ENCODE results near the gene MCM5.

Gene MCM5

DNA sequence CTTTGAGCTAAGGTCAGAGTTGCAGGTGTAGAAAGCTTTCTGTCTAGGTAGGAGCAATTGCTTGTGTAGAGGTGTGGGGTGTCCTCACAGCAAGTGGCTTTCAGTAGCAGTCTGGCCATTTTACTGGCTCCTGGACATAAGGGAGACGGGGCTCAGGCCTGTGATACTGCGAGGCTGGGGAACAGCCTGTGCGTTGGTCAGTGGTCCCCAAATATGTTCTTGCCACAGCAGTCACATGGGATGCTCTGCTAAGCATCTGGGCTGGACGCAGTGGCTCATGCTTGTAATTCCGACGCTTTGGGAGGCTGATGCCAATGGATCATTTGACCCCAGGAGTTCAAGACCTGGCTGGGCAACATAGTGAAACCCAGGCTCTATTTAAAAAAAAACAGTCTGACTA, 1.9 kb downstream of the MCM5 start:
- DNase-seq, result no peak

DNA sequence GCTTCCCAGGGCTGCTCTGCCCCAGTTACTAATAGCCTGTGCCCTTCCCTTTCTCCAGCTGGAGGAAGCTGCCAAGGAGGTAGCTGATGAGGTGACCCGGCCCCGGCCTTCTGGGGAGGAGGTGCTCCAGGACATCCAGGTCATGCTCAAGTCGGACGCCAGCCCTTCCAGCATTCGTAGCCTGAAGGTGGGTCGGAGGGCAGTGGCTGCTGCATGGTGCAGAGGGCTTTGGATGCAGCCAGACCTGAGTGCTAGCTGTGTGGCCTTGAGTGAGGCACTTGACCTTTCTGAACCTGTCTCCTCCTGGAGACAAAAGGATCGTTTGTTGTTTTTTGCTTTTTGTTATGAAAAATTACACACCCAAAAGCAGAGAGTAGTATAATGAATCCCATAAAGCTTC, 3.4 kb downstream of the MCM5 start:
- DNase-seq, result no peak

DNA sequence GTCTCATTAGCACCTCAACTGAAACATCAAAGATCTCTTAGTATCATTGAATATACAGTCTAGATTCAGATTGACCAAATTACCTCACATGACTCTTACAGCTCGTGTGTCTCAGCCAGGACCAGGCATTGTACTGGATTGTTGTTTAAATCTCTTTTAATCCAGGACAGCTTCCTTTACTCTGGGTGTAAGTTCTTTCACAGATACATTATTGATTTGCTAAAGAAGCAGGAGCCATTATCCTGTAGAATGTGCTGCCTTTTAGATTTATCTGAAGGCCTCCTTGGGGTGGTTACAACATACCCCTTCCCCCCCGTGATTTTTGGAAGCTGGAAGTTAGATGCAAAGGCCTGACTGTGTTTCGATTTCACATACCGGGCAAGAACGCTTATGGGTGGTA, 4.2 kb downstream of the MCM5 start:
- DNase-seq, result no peak

DNA sequence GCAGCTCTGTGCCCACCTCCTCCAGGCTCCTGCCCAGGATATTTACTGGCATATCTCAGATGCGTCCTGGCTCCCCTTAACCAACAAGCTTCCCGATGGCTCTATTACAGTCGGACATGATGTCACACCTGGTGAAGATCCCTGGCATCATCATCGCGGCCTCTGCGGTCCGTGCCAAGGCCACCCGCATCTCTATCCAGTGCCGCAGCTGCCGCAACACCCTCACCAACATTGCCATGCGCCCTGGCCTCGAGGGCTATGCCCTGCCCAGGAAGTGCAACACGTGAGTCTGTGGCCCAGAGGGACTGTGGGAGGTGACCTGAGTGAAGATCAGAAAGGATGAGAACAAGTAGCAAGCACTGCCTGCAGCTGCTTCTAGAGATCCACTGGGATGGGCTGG, 6.5 kb downstream of the MCM5 start:
- DNase-seq, result no peak

DNA sequence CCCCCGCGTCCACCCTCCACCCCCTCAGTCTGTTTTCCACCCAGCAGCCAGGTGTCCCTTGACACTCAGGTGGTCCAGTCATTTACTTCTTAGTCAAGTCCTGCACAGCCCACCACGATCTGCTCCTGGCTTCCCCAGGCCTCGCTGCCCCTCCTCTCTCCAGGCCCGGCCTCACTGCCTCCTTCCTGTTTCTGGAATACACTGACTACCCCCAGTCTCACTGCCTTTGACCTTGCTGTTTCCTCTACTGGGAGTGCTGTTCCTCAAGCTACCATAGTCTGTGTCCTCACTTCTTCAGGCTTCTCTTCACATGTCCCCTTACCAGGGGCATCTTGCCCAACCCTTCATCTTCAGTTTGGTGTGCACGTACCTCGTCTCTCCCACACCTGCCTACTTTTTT, 7.4 kb downstream of the MCM5 start:
- no peak for DNase-seq

DNA sequence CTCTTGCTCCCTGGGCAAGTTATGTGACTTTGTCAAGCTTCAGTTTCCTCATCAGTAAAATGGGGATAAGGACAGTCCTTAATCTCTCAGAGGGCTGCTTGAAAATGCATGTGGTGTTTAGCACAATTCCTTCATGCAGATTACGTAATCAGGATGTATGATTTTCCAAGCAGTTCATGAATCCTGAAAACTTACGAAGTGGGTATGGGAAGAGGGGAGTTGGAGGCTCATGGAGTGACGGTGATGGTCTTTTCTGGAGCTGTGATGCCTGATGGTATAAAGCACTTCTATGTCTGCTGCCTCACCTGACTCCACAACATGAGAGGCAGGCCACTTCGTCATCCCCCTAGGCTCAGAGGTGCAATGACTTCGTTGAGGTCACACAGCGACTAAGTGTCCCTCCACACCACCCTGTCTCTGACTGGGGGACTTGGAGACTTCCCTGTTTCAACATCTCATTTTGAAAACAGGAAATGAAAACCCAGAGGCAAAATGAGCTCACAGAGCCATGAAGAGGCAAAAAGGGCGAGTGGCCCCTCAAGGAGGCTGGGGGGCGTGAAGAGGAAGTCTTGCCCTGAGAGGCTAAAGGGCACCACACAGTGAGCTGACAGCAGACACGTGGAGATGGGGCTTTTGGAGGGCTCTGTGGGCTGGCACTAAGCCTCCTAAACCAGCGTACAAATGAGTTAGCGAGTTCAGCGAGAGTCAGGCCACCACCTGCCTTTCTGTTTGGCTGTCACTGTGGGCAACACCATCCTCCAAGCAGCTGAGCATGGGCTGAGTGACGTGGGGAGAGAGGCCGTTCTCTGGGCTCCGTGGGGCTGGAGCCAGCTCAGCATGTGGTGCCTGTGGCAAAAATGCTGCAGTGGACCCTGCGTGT, 10.1 kb downstream of the MCM5 start:
- DNase-seq, result peak in 38 of 58 donors; percentile 3 to 56 (median 20)

DNA sequence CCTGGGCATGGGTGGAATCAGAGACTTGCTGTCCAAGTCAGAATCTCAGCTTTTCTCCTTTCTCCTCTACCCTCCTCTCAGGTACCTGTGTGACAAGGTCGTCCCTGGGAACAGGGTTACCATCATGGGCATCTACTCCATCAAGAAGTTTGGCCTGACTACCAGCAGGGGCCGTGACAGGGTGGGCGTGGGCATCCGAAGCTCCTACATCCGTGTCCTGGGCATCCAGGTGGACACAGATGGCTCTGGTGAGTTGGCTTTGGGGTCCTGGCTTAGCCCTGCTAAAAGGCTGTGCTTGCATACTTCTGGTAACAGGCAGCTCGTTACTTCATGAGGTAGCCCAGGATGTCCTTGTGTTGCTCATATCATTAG, 10.7 kb downstream of the MCM5 start:
- no peak for DNase-seq

DNA sequence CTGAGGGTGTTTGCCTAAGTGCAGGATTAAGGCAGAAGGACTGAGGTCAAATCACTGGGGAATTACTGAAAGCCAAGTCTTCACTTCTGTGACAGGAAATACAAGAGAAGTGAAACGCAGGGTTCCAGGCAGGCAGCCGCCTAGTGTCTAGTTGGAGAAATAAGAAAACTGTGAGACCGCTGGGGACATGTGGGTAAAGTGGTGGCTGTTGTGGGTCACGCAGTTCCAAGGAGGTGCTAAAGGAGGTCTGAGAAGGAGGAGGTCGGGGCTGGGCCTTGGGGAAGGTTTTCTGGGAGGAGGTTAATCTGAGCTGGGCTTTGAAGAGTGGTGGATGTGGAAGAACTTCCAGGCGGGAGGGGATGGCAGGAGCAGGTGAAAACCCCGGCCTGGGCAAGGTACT, 11.2 kb downstream of the MCM5 start:
- peak in 1 of 58 donors; percentile 11 for DNase-seq

DNA sequence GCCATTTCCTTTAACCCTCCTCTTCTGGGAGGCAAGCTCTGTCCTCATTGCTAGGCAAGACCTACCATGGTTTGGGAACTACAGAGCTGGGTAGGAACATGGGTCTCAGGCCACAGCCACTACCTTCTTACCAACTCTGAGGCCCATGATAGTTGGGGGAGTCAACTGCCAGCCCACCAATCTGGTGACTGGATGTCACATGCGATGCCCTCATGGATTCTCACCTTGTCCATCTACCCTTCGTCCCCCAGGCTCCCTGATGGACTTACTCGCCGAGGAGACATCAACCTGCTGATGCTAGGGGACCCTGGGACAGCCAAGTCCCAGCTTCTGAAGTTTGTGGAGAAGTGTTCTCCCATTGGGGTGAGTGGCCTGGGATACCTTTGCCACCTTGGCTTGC, 13.7 kb downstream of the MCM5 start:
- no peak for DNase-seq

DNA sequence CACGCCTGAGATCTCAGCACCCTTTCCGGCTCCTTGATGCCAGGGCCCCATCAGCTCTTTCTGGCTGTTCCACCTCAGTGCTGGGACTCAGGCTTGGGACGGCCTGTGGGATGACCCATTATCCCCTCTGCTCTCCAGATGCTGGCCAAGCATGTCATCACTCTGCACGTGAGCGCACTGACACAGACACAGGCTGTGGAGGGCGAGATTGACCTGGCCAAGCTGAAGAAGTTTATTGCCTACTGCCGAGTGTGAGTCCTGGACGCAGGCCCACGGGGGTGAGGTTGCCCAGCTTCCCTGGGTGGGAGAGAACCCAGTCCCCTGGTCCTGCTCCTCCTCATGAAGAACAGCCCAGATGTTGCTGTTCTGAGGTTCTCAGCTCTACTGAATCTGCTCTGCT, 17.7 kb downstream of the MCM5 start:
- DNase-seq, result no peak

DNA sequence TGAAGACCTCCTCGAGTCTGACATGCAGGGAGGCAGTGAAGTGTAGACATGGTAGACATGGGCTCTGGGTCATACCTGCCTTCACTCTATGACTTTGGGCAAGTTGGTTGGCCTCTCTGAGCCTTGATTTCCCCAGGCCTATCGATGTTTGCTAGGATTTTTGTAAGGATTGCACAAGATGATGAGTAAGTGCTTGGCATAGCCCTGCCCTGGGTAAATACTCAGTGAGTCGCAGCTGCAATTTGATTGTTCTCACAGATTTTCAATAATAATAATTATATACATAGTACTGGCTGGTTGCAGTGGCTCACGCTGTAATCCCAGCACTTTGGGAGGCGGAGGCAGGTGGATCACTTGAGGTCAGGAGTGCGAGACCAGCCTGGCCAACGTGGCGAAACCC, 18.1 kb downstream of the MCM5 start:
- no peak for DNase-seq

DNA sequence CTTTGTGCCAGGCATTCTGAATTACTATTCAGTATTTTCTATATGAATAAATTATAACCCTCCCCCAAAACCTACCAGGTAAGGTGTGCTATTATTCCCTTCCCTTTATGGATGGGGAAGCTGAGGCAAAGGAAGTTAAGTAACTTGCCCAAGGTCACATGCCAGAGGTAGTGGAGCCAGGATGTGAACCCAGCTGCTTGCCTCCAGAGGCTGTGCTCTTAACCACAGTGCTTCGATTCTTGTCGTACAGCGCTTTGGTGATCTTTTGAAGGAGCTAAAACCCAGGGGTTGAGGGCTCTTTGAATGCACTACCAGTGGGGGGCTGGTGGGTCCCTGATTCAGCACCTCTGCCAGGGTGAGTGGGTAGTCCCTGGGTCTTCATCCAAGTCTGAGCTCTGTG, 18.8 kb downstream of the MCM5 start:
- DNase-seq, result no peak

DNA sequence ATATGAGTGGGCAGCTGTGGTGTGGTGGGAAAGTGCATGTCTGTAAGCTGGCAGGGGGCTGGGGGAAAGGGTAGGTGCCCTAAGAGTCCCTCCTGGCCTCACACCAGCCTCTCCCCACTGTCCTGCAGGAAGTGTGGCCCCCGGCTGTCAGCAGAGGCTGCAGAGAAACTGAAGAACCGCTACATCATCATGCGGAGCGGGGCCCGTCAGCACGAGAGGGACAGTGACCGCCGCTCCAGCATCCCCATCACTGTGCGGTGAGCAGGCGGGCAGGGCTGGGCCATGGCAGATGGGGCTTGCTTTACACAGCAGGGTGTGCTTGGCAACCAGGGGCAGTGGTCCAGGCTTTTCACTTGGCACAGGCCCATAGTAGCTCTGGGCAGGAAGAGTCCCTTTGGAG, 19.8 kb downstream of the MCM5 start:
- DNase-seq, result no peak

DNA sequence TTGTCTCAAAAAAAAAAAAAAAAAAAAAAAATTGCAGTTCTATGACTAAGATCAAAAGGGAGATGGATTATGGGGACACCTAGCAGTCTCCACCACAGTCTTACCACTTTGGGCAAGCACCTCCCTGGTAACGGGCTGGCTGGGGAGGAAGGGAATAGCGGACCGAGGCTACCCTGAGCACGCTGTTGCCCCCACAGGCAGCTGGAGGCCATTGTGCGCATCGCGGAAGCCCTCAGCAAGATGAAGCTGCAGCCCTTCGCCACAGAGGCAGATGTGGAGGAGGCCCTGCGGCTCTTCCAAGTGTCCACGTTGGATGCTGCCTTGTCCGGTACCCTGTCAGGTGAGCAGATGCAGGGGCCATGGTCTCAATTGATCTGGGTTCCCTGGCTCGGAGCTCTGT, 21.2 kb downstream of the MCM5 start:
- DNase-seq, result no peak

DNA sequence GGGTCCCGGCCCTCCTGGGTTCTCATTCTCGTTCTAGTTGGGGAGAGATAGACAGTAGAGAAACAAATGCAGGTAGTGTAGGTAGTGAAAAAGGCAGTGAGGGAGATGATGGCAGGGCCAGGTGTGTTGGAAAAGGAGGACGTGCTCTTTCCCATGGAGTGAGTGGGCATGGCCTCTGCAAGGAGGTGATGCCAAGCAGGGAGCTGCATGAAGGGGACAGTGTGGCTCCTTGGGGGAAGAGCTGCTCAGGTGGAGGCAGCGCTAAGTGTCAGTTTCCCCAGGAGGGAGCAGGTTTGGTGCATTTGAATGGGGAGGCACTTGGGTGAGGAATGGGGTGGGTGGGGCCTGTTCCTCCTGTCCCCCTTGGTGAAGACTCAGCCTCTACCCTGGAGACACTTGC, 22.2 kb downstream of the MCM5 start:
- no peak for DNase-seq

DNA sequence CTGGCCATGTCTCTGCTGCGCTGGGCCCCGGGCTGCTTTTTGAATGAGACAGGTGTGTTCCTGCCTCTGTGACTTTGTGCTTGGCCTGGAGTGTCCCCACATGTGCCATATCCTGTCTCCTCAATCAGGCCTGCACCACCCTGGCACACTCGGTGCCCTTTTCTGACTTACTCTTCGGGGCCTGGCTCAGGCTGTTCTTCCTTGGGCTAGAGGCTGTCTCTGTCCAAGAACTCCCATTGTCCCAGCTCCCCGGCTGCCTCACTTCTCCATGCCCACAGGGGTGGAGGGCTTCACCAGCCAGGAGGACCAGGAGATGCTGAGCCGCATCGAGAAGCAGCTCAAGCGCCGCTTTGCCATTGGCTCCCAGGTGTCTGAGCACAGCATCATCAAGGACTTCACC, 23.0 kb downstream of the MCM5 start:
- no peak for DNase-seq

DNA sequence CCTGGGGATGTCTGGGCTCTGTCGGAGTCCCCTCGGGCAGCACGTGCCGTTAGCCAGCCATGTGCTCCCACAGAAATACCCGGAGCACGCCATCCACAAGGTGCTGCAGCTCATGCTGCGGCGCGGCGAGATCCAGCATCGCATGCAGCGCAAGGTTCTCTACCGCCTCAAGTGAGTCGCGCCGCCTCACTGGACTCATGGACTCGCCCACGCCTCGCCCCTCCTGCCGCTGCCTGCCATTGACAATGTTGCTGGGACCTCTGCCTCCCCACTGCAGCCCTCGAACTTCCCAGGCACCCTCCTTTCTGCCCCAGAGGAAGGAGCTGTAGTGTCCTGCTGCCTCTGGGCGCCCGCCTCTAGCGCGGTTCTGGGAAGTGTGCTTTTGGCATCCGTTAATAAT, 24.1 kb downstream of the MCM5 start:
- no peak for DNase-seq

DNA sequence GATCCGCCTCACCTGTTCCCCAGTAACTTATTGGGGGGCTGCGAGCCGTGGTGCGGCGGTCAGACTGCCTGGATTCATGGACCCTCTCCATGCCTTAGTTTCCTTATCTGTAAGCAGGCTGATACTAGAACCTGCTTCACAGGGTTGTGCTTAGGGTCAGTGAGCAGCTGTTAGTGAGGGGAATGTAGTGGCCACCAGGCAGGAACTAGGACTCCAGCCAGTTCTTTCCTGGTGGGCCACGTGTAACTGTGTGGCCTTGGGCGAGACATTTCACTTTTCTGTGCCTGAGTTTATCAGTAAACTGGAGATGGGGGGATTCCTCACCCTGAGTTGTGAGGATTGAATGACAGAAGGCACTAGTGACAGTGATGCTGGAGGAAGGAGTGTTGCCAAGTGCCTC, 24.8 kb downstream of the MCM5 start:
- DNase-seq, result no peak

DNA sequence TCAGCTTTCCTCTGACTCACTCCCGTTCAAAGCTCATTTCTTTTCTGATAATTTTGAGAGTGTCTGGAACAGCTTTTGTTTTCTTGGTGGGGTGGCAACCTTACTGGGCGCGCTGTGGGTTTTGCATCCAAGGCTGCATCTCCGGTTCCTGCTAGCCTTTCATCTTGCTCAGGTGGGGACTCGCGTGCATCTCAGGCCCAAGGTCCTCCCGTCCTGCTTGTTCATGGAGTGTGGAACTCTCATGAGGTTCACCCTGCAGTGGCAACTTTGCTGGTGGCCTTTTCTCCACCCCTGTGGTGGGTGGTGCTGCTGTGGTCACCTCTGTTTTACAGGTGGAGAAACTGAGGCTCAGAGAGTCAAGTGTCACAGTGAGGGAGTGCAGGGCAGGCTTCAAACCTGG, 25.6 kb downstream of the MCM5 start:
- no peak for DNase-seq

DNA sequence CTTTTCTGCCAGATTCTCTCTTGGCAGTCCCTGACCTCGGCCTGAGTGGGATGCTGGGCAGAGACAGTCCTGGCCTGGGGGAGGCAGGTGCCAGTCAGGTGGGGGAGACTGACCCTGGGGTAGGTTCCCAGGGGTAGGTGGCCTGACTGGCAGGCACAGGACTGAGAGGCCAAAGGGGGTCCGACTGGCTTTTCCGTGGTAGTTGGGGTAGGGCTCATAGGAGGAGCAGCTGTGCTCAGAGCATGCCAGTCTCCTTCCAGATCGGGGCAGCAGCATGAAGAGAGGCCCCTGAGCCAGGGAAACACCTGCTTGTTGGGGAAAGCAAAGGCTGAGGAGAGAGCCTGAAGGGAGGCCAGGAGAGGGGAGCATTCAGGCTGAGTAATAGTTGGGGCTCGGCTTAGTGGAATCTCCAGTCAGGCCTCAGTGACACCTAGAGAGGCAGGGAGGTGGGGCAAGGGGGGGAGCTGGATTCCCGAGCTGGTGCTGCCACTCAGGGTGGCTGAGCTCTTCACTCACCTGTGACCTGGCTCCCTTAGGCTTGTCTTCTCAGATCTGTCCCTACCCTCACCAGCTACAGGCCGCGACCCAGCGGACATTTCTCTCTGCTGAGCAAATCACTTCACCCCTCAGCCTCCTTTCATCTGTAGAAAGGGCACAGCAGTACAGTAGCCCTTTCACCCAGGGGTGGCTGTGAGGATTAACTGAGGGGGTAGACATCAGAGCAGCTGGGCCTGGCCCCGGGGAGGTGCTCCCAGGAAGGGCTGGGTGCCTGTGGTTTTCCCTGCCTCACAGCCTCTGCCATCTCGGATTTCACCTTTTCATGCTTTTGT, 26.2 kb downstream of the MCM5 start:
- no peak for DNase-seq

DNA sequence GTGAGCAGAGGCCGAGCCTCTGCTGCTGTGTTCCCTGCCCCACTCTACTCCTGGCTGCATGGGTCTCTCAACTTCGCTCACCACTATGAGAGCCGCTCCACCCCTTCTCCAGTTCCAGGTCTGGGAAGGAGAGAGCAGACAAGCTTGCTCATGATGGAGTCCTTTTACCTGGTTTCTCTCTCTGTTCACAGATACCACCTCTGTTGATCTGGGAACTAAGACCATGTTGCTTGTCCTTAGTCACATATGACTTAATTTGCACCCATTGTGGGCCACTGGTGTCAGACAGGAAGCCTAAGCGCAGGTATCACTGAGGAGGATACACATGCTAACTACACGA, 26.8 kb downstream of the MCM5 start:
- no peak for DNase-seq

DNA sequence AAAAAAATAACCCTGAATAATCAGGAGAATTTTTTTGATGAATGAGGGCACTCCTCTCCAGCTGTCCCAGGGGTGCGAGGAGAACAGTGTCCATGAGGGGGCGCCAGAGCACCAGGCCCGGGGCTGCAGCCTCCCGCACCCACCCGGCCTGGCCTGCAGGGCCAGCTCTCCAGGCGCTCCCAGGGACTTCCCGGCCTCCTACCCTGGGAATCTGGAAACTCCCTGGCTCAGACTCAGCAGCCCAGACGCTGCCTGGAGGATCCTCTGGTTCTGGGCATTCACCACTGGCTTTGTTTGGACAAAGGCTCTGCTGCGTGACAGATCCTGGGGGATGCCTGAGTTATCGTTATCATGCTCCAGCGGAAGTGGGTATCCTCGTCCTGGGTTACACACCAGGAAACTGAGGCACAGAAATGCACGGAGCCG, 31.0 kb downstream of the MCM5 start:
- peak in 57 of 58 donors; percentile 22 to 87 (median 65) for DNase-seq

All from anterior cingulate cortex (tissue), 58 donors.